ENCODE data around the gene INHBC.

INHBC gene

GRCh38 chr12:57470970-57471656 is 36.5 kb downstream of the INHBC start:
- no peak overlapping the region for H3K27ac ChIP-seq

GRCh38 chr12:57471661-57472060 is 37.1 kb downstream of the INHBC start:
- H3K27ac ChIP-seq = no peak overlapping the region
- no peak for TF ChIP-seq ZFX (IDR thresholded peaks at IDR 0.05; ENCODE audit: borderline replicate concordance)
- TF ChIP-seq CTCF (IDR thresholded peaks at IDR 0.05) = no peak

More at GRCh38 chr12:57470970-57471656, 36.5 kb downstream of the INHBC start:
- TF ChIP-seq ZFX (IDR thresholded peaks at IDR 0.05; ENCODE audit: borderline replicate concordance) (no peak), CTCF (IDR thresholded peaks at IDR 0.05) (no peak)

- H3K27ac ChIP-seq = no peak overlapping the region
- no peak for TF ChIP-seq ZFX (IDR thresholded peaks at IDR 0.05; ENCODE audit: borderline replicate concordance)
- TF ChIP-seq CTCF (IDR thresholded peaks at IDR 0.05) = no peak
Measured at GRCh38 chr12:57472391-57472790, 37.8 kb downstream of the INHBC start.

GRCh38 chr12:57473392-57473791 is 38.8 kb downstream of the INHBC start:
- TF ChIP-seq ZFX (IDR thresholded peaks at IDR 0.05; ENCODE audit: borderline replicate concordance) = no peak
- TF ChIP-seq CTCF (IDR thresholded peaks at IDR 0.05) = no peak
- H3K27ac ChIP-seq = no peak overlapping the region

- no peak overlapping the region for H3K27ac ChIP-seq
- no peak for TF ChIP-seq ZFX (IDR thresholded peaks at IDR 0.05; ENCODE audit: borderline replicate concordance)
- no peak for TF ChIP-seq CTCF (IDR thresholded peaks at IDR 0.05)
Measured at GRCh38 chr12:57473886-57474285, 39.3 kb downstream of the INHBC start.

GRCh38 chr12:57474430-57474829 is 39.8 kb downstream of the INHBC start:
- no peak overlapping the region for H3K27ac ChIP-seq

More at GRCh38 chr12:57474430-57474829, 39.8 kb downstream of the INHBC start:
- TF ChIP-seq CTCF (IDR thresholded peaks at IDR 0.05) = no peak
- TF ChIP-seq ZFX (IDR thresholded peaks at IDR 0.05; ENCODE audit: borderline replicate concordance) = no peak

Measured in 22Rv1 (cell line).